IPS DF 6.9 (cell line): ENCODE results near the gene HS3ST3A1.

Source experiments
- DNase-seq: peaks from one replicate; pipeline ENCODE4 v3.0.0-alpha.2; 2013; ENCODE audit warnings: low read depth, low spot score
- H3K27ac ChIP-seq: one replicate; pipeline ENCODE4 v1.5.1; 2013; ENCODE audit warnings: low read length, control low read depth
- H3K27me3 ChIP-seq: 2 replicates; pipeline ENCODE4 v1.6.1; 2013; ENCODE audit warnings: mild to moderate bottlenecking, low read length; ENCODE audit not compliant: control insufficient read depth, insufficient read depth
- H3K36me3 ChIP-seq: 2 replicates; pipeline ENCODE4 v1.6.1; 2013; ENCODE audit warnings: low read length; ENCODE audit not compliant: control insufficient read depth, insufficient read depth
- H3K4me1 ChIP-seq: 2 replicates; pipeline ENCODE4 v1.6.1; 2013; ENCODE audit warnings: low read length; ENCODE audit not compliant: control insufficient read depth, insufficient read depth
- H3K4me3 ChIP-seq: 2 replicates; pipeline ENCODE4 v1.5.1; 2013; ENCODE audit warnings: mild to moderate bottlenecking, low read length
- H3K9me3 ChIP-seq: 2 replicates; pipeline ENCODE4 v1.6.1; 2013; ENCODE audit warnings: low read length, inconsistent platforms; ENCODE audit not compliant: control insufficient read depth, insufficient read depth
- WGBS: extraction: QIAGEN DNeasy Blood & Tissue Kit; methylation state at CpG from one replicate; pipeline ENCODE4 v1.1.7; 2013; ENCODE audit warnings: mixed read lengths, missing lambda C conversion rate; ENCODE audit not compliant: insufficient read length, insufficient coverage; 5-methylcytosine and 5-hydroxymethylcytosine counted together

Gene HS3ST3A1

DNA sequence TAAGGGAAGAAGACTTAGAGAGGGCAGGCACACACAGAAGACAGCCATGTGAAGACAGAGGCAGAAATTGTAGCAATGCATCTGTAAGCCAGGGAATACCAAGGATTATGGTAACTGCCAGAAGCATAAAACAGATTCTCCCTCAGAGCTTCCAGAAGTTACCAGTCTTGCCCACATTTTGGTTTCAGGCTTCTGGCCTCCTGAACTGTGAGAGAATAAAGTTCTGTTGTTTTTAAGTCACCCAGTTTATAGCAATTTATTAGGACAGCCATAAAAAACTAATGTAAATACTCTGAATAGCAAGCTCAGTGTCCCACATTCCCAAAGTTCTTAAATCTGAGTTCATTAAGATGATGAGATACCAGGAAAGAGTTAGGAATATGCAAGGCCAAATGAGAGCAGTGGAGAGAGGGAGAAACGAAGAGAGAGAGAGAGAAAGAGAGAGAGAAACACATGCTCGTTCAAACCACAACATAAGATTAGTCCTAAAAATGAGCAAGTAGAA, 123.4 kb downstream of the HS3ST3A1 start:
- no peaks in the 10 kb centered on the region for H3K4me1 ChIP-seq
- no CpG with 5 or more reads among the region's 2 CpGs for WGBS
- H3K27ac ChIP-seq, result no peak overlapping the region

DNA sequence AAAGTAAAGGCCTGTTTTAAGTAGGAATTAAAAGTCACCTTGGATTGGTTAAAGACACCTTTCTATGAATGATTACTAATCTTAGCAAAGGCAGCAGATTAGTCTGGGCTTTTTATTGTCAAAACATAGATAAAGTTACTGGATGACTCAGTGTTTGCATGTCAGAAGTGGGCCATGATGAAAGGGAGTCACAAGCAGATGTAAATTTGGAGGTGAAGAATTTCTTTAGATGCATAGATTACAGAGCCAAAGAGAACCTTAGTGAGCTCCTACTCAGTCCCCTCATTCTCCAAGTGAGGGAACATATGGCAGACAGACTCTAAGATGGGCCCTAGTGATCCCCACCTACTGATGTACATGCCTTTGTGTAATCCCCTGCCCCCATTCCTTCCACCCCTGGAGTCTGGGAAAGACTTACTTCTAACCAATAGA, 124.5 kb downstream of the HS3ST3A1 start:
- Histone ChIP-seq H3K36me3 (no peaks in the 10 kb centered on the region), H3K4me1 (no peaks in the 10 kb centered on the region), H3K27ac (no peak overlapping the region), H3K9me3 (peaks cover 2% of the 10 kb centered on the region; the same call in 1 of the 2 replicates), H3K4me3 (no peak overlapping the region), H3K27me3 (no peaks in the 10 kb centered on the region)
- no peak for DNase-seq

More for the DNA sequence above, 123.4 kb downstream of the HS3ST3A1 start:
- Histone ChIP-seq H3K9me3 (peaks cover 2% of the 10 kb centered on the region; the same call in 1 of the 2 replicates), H3K36me3 (no peaks in the 10 kb centered on the region), H3K27me3 (no peaks in the 10 kb centered on the region), H3K4me3 (no peak overlapping the region)
- no peak for DNase-seq

DNA sequence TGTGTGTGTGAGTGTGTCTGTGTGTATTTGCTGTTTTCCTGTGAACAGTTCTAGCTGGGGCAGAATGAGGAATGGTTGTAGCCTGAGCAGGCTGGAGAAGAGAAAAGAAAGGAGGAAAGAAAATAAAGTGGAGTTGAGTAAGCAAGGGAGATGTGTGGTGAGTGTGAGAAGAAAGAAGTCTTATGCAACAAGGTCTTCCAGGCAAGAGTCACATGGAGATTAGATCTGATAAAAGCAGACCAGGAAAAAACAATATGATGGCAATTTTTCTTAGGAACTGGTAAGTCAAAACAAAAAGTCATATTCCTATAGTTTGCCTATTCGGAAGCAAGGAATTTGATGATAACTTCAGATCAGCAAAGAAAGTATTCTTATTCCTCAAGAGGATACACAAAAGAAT, 125.0 kb downstream of the HS3ST3A1 start:
- H3K4me3 ChIP-seq, result no peak overlapping the region
- H3K9me3 ChIP-seq, result peaks cover 2% of the 10 kb centered on the region; the same call in 1 of the 2 replicates
- no peaks in the 10 kb centered on the region for H3K27me3 ChIP-seq
- no CpG with 5 or more reads among the region's 1 CpG for WGBS
- no peaks in the 10 kb centered on the region for H3K4me1 ChIP-seq
- H3K27ac ChIP-seq, result no peak overlapping the region
- no peaks in the 10 kb centered on the region for H3K36me3 ChIP-seq
- DNase-seq, result no peak

DNA sequence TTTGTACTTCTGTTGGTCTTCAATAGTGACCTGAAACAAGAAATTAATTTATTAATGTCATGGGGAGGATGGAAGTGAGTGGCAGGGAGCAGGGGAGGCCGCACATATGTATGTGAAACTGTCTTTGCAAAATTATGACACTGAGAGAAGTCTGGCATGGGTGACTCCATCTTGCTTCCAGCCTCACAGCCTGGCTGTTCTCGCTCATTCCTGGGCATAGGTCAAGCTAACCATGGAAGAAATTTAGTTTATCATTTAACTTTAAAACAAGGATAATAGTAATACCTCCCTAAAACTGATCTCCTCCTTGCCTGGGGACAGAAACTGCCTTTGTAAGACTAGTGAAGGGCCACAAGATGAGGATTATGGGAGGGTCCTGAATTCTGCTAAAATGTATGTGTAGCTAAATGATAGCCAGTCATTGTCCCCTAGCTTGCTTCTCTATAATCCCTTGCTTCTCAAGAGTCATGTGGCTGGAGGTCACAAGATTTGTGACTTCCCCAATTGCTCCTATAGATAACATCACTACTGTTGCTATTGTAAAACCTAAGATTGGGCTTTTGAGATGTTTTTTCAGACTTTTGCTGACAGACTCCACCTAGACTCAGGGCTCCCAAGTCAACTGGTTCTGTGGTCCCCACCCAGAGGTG, 126.0 kb downstream of the HS3ST3A1 start:
- Histone ChIP-seq H3K27ac (no peak overlapping the region), H3K4me3 (no peak overlapping the region), H3K4me1 (no peaks in the 10 kb centered on the region), H3K27me3 (no peaks in the 10 kb centered on the region), H3K9me3 (peaks cover 2% of the 10 kb centered on the region; the same call in 1 of the 2 replicates), H3K36me3 (no peaks in the 10 kb centered on the region)
- no CpG with 5 or more reads among the region's 2 CpGs for WGBS
- DNase-seq, result no peak

DNA sequence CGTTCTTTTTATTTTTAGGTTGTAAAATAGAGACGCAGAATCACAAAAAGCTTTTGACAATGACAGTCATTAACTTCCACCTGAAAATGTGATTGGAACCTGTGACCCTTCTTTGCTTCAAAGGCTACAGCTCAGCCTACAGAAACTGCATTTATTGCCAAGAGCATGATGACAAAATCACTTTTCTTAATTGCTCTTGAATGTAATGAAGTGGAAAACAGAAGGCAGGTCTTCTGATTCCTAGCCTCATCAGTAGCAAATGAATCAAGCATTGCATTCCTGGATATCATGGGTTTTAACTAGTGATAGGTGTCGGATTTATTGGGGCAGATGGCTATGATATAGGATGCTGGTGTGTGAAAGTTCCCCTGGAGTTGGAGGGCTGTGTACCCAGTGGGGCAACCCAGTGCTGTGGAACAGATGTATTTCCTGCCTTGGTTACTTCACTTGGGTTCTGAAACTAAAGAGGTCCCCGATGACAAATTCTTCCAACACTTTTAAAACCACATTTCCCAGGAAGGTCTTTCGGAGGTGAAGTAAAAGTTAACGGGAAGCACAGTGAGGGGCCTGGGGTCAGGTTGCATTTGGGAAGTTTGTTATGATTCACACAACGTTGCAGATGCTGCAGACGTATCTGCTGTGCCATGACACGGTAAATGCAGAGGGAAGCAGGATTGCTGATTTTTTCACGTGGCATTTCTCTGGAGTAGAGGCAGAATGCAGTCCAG, 127.5 kb downstream of the HS3ST3A1 start:
- no peaks in the 10 kb centered on the region for H3K4me1 ChIP-seq
- no peak overlapping the region for H3K27ac ChIP-seq
- no CpG with 5 or more reads among the region's 10 CpGs for WGBS
- H3K9me3 ChIP-seq, result no peaks in the 10 kb centered on the region
- H3K36me3 ChIP-seq, result no peaks in the 10 kb centered on the region
- H3K4me3 ChIP-seq, result no peak overlapping the region
- no peaks in the 10 kb centered on the region for H3K27me3 ChIP-seq
- no peak for DNase-seq

DNA sequence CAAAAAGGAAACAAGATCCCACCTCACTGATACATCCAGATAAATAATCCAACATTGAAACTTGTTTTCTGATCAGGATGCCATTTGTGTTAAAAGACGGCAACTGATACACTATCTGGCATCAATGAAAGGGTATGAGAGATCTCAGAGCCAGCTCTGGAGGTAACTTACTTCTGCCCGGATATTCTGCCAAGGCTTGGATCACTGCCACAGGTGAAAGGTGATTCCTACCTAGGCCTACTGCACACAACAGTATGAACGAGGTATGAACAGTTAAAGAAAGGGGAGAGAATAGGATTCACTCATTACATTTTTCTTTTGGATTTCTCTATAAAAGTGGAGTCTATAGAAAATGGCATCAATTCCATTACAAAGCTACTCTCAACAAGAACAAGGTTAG, 136.1 kb downstream of the HS3ST3A1 start:
- WGBS, result no CpG with 5 or more reads among the region's 3 CpGs
- no peaks in the 10 kb centered on the region for H3K4me1 ChIP-seq

DNA sequence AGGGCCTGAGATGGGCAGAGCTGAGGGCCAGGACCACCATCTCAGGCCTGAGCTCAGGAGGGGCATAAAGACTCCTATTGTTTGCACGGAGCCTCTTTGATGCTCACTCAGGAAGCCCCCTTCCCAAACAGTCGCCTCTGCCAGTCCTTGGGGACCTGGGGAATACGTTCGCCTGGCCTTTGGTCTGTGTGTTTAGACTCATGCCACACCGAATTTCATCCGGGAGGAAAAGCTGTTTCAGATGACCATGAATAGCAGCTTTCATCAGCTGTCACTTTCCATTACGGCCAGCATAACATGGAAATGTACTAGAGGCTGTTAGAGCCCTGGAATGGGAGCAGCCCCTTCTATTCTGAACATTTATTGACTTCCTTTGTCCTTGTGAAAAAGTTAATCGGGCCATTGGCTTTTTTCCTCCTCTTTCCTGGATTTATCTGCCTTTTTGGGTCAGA, 139.0 kb downstream of the HS3ST3A1 start:
- no CpG with 5 or more reads among the region's 8 CpGs for WGBS
- Histone ChIP-seq H3K4me3 (no peak overlapping the region), H3K27me3 (no peaks in the 10 kb centered on the region), H3K27ac (no peak overlapping the region), H3K4me1 (no peaks in the 10 kb centered on the region), H3K9me3 (no peaks in the 10 kb centered on the region), H3K36me3 (no peaks in the 10 kb centered on the region)
- no peak for DNase-seq

More for the DNA sequence above, 136.1 kb downstream of the HS3ST3A1 start:
- no peak overlapping the region for H3K27ac ChIP-seq
- H3K9me3 ChIP-seq, result no peaks in the 10 kb centered on the region
- no peaks in the 10 kb centered on the region for H3K27me3 ChIP-seq
- DNase-seq, result no peak
- H3K4me3 ChIP-seq, result no peak overlapping the region
- H3K36me3 ChIP-seq, result no peaks in the 10 kb centered on the region

DNA sequence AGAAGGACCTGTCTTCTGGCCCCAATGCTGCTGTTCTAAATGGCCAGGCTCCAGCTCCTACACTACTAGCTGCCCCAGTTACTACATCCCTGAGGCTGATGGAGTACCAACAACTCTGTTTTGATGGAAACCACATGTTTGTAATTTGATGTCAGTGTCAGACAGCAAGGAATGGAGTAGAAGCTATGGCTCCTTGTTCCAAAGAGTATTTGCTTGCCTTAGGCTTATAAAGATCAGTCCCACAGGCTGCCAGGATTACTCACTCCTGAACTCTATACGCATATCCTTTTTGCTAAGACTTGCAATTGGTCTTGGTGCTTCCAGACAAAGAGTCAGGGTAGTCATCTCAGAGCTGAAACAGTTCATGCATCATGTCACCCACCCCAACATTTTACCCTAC, 139.6 kb downstream of the HS3ST3A1 start:
- Histone ChIP-seq H3K27ac (no peak overlapping the region), H3K27me3 (no peaks in the 10 kb centered on the region), H3K4me1 (no peaks in the 10 kb centered on the region), H3K36me3 (no peaks in the 10 kb centered on the region), H3K4me3 (no peak overlapping the region), H3K9me3 (no peaks in the 10 kb centered on the region)
- no CpG with 5 or more reads among the region's 1 CpG for WGBS
- no peak for DNase-seq

DNA sequence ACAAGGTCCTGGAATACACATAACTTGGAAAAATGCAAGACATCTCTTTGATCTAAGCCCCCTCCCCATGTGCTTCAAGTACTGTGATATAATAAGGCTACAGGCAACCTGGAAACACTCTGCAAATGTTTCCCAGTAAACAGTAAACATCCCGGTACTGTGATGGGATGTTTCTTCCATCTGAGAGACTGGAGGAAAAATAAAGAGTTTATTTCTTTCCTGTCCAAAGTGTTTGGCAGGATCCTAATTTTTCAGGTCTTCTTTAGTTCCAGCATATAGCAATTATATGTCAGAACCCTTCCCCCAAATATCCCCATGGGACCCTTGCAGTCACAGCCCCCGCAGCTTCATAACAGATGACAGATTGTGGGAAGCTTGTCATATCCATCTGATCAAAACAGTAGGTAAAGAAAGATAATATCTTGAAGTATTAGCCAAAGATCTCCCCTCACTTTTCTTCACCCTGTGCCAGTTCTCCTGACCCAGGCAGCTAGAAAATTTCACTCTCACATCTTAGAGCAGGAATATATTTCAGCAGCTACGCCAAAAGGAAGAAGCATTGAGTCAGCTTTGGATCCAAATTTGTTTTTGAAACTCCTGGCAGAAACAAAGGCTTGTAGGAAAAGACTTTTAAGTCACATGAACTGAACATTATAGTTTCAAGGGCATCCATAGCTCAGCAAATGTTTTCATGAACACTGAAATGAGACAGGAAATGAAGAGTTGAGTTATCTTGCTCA, 141.3 kb downstream of the HS3ST3A1 start:
- WGBS, result no CpG with 5 or more reads among the region's 3 CpGs
- H3K27me3 ChIP-seq, result no peaks in the 10 kb centered on the region
- no peak for DNase-seq

DNA sequence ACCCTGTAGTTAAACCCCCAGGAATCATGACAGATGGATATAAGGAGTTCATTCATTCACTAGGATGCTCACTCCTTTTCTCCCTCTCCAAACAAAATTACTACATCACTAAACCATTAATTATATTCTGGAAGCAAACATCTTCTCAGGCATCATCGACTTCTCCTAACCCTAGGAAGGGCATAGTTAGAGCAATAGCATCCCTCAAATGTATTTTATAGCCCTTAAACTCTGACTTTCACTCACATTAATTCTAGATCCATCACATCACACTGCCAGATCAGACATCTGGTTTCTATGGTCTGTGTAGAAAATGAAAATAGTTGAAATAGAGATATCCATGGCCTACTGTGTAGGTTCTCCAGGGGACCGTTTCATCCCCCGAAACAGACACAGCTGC, 143.9 kb downstream of the HS3ST3A1 start:
- Histone ChIP-seq H3K4me3 (no peak overlapping the region), H3K27me3 (no peaks in the 10 kb centered on the region), H3K27ac (no peak overlapping the region), H3K36me3 (no peaks in the 10 kb centered on the region), H3K4me1 (no peaks in the 10 kb centered on the region), H3K9me3 (no peaks in the 10 kb centered on the region; the same call in 1 of the 2 replicates)
- DNase-seq, result no peak
- WGBS, result 100% methylated on average over 1 of the region's 3 CpGs

More for the DNA sequence above, 141.3 kb downstream of the HS3ST3A1 start:
- H3K36me3 ChIP-seq, result no peaks in the 10 kb centered on the region
- no peak overlapping the region for H3K4me3 ChIP-seq
- H3K27ac ChIP-seq, result no peak overlapping the region
- no peaks in the 10 kb centered on the region for H3K4me1 ChIP-seq
- no peaks in the 10 kb centered on the region; the same call in 1 of the 2 replicates for H3K9me3 ChIP-seq
